ENCODE results near the gene HEG1.
A peak's percentile ranks its signal among the peaks of the same experiment; 100 is the strongest.

The HEG1 gene

DNA sequence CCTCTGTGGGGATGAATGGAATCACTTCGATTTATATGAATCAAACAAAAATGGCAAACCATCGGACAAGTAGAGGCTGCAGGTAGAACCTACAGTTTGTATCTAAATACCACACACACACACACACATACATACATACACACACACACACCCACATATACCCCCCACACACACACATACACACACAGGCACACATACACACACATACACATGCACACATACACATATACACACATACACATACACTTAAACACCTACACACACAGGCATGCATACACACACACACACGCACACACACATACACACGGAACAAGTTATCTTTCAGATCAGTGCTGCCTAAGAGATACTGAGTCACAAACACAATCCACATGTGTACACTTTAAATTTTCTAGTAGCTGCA, 24.3 kb downstream of the HEG1 start:
- intact Hi-C loops (cut with DNase I), result no loop called here
- DNase-seq, result no peak

DNA sequence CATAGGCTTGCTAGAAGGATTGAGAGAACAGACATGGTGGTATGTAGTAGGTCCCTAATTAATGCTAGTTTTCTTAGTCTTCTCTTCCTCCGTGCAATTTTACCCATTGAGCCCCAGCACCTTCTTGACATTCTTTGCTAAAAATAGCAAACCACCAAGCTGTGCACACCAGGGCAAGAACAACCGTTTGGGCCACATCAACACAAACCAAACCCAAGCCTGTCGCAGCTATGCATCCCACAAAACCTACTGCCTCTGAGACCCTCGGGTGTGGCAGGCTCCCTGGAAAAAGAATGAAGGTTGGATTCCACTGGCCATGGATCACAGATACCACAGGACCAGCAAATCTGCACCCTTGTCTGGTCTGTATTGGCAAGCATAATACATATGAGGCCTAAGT, 27.1 kb downstream of the HEG1 start:
- intact Hi-C loops (cut with DNase I), result no loop called here

DNA sequence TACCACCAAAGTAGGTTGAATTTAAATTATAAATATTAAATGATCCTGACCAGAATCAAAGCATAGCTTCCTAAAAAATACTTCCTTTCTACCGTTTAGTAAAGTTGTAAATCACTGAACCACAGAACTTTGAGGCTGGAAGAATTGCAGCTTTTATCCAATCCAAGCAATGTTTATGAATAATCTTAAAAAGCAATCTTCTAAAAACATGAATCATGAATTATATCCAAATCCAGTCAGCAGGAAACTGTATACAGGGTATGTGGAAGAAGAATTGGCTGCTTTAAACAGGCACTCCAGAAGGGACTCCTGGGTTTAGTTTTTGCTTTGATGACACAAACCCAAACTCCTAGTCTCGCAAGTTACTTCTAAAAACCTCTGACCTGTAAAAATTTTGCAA, 30.2 kb downstream of the HEG1 start:
- intact Hi-C loops (cut with DNase I), result no loop called here
- DNase-seq, result no peak

More for the DNA sequence above, 27.1 kb downstream of the HEG1 start:
- no peak for DNase-seq

DNA sequence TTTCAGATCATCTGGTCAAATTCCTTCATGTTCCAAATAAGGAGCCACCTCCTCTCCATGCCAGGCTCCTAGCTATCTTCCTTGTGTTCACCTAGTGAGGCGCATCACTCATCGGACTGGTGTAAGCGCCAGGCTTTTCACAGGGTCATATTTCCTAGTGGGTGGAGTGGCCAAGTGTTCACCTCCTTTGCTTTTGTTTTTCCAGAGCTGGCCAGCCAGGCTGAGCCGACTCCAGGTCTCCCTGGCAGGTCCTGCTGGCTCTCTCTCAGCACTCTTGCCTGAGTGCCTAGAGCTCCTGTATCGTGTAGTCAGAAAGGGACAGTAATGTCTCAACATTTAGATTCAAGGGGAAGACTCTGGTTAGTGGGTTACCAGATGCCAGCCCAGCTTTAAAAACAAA, 31.0 kb downstream of the HEG1 start:
- DNase-seq, result peak in 5 of 42 donors; percentile 21 to 43 (median 30)
- intact Hi-C loops (cut with DNase I), result no loop called here

DNA sequence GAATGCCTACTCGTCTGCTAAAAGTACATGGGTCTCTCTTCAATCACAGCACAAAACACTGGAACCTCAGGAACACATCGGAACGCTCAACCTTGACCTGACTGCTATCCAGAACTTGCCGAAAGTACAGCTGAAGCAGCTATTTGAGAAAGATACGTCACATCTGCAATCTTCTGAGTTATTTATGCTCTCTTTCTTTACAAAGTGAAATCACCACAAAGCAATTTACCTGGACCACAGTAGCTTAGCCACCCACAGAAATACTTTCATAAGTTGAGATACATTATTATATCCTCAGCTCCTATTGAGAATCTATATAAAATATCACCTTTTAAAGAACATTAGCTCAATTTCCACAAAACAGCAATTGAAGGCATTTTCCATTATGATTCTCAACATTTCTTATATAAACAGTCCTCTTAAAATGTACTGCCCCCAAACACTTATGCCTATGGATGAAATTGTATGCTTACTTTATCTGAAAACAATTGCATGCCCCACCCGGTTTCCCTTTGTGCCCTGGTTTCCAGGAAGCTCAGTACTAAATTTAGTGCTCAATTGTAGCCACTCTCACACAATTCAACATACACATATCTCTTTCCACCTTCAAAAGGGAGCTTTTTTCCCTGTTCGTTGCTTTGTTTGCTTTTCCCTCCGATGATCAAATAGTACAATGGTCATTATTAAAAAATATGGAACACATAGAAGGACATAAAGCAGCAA, 31.8 kb downstream of the HEG1 start:
- intact Hi-C loops (cut with DNase I), result no loop called here

DNA sequence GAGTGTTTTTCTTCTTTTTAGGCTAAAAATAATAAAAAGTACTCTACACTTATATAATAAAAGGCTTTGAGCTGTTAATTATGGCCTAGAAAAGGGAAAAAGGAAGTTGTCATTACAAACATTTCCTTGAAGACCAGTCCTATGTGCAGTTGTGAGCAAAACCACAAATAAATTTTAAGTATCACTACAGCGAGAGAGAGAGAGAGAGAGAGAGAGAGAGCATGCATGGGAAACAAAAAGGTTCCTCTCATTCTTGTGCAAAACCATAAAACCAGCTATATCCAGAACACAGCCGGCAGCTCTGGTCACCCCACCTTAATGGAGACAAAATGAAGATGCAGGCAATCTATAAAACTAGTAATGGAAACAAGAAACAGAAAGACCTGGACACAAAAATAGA, 33.6 kb downstream of the HEG1 start:
- no peak for DNase-seq
- intact Hi-C loops (cut with DNase I), result no loop called here

More for the DNA sequence above, 31.8 kb downstream of the HEG1 start:
- DNase-seq, result no peak

DNA sequence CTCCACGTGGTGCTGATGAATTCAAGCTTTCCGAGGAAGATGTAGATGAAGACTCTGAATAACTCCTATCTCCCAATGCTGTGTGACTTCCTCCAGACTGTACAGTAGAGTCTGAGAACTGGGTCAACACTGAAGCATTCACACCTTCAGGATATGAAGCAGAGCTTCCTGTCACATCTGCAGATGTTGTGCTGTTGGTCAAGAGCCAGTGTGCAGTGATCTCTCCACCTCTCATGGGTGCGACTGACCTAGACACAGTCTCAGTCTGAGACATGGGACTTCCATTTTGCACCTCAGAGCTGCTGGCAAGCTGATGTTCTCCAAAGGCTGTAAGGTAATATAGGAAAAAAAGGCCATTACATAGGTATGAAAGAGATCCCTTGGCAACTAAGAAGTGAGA, 36.5 kb downstream of the HEG1 start:
- intact Hi-C loops (cut with DNase I), result no loop called here
- DNase-seq, result no peak

DNA sequence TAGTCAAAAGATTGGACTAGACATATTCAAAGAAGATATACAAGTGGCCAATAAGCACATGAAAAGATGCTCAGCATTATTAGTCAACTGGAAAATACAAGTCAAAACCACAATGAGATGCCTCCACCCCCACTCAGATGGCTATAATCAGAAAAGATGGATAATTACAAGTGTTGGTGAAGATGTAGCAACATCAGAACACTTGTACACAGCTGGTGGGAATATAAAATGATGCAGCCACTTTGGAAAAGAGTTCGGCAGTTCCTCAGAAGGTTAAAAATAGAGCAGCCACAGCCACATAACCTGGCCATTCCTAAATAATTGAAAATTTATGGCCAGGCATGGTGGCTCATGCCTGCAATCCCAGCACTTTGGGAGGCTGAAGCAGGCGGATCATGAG, 38.4 kb downstream of the HEG1 start:
- intact Hi-C loops (cut with DNase I), result no loop called here
- no peak for DNase-seq

DNA sequence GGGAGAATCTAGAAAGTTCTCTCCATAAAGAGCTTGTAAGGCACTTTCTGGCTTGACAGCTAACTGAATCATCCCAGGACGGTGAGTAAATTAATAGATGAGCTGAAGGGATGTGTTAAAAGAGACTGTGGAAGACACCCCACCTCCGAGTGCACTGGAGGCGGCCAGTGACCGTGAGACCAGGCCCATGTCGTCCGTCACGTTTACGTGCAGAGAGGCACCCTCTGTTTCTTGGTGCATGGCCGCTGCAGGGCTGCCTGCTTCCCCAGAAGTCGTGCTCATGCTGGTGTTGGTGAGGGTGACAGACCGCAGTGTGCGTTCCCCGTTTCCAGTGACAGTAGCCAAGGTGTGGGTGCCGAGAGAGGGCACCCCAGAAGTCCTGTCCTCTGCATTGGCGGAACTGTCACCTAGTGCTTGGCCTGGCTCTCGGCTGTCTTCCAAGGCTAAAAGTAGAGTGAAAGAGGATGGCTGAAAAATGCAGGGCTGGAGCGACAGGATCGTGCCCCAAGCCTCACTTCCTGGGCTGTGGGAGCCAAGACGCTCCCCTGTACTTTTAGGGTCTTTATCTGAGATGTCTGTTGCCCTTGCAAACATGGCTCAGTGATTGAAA, 41.1 kb downstream of the HEG1 start:
- no peak for DNase-seq
- intact Hi-C loops (cut with DNase I), result no loop called here

DNA sequence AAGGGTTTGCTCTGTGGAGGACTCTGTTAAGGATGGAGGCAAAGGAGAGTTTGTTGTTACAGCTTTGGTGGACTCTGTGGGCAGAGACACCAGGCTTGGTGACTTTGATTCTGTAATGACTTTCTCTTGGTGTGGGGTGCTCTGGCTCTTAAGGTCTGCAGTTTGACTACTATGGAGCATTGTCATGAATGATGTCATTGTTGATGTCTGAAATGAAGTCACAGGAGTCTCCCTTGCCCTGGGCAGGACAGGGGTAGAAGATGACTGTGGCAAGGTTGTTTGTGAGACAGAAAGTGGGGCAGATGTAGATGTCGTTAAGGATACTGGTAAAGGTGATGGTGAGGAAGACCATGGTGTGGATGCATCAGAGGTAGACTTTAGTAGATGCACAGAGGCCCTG, 42.7 kb downstream of the HEG1 start:
- no peak for DNase-seq

DNA sequence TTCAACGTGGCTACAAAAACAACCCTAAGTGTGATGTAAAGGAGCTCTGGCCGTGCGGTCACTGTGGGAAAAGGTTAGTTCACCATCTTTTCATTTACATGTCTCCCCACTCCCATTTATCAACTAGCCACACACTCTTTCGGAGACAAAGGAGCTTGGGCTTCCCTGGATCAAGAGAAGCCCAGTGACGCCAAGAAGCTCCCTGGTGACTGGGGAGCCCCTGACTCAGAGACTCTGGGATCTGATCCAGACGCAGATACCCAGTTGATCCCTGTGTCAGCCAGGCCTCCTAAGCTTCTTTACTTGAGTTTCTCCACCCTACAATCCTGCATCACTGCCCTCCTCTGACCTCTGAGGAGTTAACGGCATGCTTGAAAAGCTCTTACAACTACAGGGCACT, 43.9 kb downstream of the HEG1 start:
- intact Hi-C loops (cut with DNase I), result no loop called here
- DNase-seq, result peak in 1 of 42 donors; percentile 53

More for the DNA sequence above, 42.7 kb downstream of the HEG1 start:
- intact Hi-C loops (cut with DNase I), result no loop called here

DNA sequence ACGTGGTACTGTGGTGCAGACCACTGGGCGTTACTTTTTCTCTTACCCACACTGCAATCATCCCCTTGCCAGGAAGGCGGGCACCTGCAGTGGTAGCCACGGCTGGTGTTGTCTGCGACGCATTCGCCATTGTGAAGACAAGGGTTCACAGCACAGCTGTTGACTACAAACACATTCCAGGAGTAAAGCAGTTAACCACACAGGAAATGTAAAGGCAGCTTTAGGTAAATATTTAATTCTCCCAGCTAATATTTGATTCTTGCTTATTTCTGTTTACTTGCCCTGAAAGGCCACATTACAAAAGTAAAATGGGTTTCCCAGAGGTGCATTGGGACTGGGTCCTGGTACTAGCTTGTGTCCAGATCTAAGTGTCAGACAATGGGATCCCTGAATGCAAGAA, 45.4 kb downstream of the HEG1 start:
- intact Hi-C loops (cut with DNase I), result no loop called here
- DNase-seq, result no peak

DNA sequence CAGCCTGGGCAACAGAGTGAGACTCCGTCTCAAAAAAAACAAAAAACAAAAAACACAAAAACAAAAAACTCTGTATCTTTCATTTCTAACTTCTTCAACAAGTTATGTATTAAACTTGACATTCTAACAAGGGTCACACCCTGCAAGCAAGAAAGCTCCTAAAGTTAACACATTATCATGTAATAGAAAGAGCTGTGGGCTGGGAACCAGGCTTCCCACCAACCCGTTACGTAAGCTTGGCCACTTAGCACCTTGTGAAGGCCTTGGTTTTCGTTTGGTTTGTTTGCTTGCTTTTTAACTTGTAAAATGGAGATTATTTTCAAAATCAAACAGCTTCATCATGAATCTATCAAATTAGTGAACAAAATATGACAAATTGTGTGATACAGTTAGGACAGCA, 47.0 kb downstream of the HEG1 start:
- DNase-seq, result no peak
- intact Hi-C loops (cut with DNase I), result loop anchor here (10.0 kb wide), 1 partner anchor 126 kb away; no protein-coding TSS in a partner anchor

DNA sequence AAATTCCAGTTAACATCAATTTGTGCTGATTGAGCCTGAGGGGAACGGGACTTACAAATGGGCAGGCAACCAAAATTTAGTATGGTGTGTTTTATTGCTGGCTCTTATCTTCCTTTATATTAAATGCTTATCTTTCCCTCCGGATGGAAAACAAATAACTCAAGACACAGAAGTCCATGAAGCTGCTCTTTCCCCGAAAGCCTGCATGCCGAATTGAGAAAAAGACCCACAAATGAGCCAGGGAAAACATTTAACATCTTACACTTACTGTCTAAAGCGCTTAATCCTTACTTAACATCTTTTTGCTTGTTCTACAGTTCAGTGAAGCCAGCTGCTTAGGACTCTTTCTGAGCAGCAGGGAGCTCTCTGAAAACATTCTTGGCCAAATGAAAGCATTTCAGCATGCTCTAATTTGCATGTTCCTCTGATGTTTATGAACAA, 49.5 kb downstream of the HEG1 start:
- DNase-seq, result no peak
- intact Hi-C loops (cut with DNase I), result loop anchor here (10.0 kb wide), 1 partner anchor 128 kb away; no protein-coding TSS in a partner anchor

DNA sequence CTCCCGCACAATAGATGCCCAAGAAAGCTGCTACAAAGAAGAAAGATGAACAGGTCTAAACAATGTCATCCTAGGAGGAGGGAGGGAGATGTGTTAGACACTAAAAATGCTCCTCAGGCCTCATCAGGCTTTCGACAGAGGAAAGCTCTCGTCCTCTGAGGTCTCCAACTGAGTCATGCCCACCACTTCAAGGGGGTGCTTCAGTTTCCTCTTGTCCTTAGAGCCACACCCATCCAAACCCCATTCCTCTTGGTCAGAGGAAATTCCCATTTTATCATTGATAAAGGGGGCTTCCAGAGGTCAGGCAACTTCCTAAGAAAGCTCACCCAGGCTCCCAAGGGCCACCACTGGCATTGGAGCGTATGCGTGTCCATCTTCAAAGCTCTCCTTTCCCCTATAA, 50.1 kb downstream of the HEG1 start:
- intact Hi-C loops (cut with DNase I), result loop anchor here (10.0 kb wide), 1 partner anchor 129 kb away; no protein-coding TSS in a partner anchor
- no peak for DNase-seq

DNA sequence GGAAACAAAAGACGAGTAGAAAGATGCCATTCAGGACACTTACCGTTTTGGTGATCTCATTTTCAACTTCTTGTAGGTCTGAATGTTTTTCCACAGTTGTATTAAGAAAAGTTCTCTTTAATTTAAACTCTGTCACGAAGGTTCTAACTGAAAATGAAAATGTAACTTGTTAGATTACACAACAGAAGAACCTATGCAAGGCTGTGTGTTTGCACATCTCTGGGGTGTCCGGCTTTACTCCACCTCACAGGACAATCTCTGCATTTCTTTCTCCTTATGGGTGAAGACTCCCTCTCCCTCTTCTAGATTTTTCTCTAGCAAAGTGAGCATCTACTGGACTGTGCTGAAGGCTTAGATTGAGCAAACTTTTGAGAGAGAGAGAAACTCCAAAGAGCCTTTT, 50.6 kb downstream of the HEG1 start:
- intact Hi-C loops (cut with DNase I), result loop anchor here (10.0 kb wide), 1 partner anchor 130 kb away; no protein-coding TSS in a partner anchor
- no peak for DNase-seq

DNA sequence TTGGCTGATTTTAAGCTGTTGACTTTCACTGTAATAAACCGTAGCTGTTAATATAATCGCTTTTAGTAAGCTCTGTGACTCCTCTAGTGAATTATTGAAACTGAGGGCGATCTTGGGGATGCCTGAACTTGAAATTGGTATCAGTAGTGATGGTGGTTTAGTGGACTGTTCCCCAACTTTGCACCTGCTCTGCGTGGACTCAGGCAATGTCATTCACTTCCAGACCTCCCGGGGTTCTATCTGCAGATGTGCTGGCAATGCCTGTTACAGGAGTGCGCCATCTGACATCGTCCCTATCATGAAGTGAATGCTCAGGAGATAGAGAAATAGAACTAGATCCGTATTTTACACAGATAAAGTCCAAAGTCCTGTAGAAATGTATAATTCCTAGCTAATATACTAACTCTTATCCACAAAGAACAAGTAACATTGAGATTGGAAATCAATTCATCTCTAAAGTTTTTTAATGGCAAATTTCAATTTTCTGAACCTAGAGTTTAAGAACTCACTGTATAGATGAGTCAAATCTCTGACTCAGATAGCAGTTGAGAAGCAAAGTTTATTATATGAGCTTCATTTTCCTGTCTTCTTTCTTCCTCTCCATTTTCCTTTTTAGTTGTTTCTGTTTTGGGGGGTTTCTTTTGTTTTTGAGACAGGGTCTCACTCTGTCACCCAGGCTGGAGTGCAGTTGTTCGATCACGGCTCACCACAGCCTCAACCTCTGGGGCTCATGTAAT, 51.8 kb downstream of the HEG1 start:
- intact Hi-C loops (cut with DNase I), result loop anchor here (10.0 kb wide), 1 partner anchor 131 kb away; no protein-coding TSS in a partner anchor
- DNase-seq, result no peak

DNA sequence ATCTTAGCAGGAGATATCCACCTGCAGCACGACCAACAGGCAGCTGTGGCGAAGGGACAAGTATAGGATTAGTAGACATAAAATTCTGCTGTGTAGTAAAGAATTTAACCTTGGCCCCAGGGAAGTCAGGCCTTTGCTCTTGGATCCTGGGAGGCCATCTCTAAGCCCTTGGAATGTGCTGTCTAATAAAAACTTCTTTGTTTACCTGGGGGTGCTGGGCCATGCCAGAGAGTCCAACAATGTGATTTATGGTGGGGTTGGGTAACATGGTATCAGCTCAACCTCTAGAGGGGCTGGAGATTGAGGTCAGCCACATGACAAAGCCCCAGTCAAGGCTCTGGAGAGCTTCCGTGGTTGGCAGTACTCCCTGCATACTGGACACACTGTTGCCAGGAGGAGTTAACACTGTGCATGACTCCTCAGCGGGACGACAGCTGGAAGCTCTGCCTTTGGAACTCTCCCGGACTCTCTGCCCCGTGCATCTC, 52.4 kb downstream of the HEG1 start:
- intact Hi-C loops (cut with DNase I), result loop anchor here (10.0 kb wide), 1 partner anchor 131 kb away; no protein-coding TSS in a partner anchor
- DNase-seq, result peak in 25 of 42 donors; percentile 16 to 59 (median 32)
